Trophoblast cell (in vitro differentiated cells and primary cell): ENCODE measurements around the gene TRPC4.

ENCODE experiments used
- DNase-seq, 2 donors: peaks; one replicate each; pipeline ENCODE4 v3.0.0-alpha.2; 2016
- H2AFZ ChIP-seq: 2 replicates; pipeline ENCODE4 v1.6.1; 2013; ENCODE audit warnings: low read length, moderate library complexity, mild to moderate bottlenecking; ENCODE audit not compliant: insufficient read depth, poor library complexity
- H2AK5ac ChIP-seq: 2 replicates; pipeline ENCODE4 v1.6.1; 2013; ENCODE audit warnings: mild to moderate bottlenecking, low read length
- H2BK120ac ChIP-seq: 2 replicates; pipeline ENCODE4 v1.6.1; 2013; ENCODE audit warnings: low read length, mild to moderate bottlenecking, moderate library complexity; ENCODE audit not compliant: insufficient read depth, poor library complexity
- H2BK12ac ChIP-seq: 2 replicates; pipeline ENCODE4 v1.6.1; 2013; ENCODE audit warnings: mild to moderate bottlenecking, low read length, moderate library complexity
- H2BK5ac ChIP-seq: 2 replicates; pipeline ENCODE4 v1.6.1; 2013; ENCODE audit warnings: low read length, low read depth, moderate library complexity, mild to moderate bottlenecking; ENCODE audit not compliant: poor library complexity
- H3K14ac ChIP-seq: 2 replicates; pipeline ENCODE4 v1.6.1; 2013; ENCODE audit warnings: mild to moderate bottlenecking, low read length
- H3K18ac ChIP-seq: 2 replicates; pipeline ENCODE4 v1.6.1; 2013; ENCODE audit warnings: mild to moderate bottlenecking, low read length
- H3K23ac ChIP-seq: 2 replicates; pipeline ENCODE4 v1.6.1; 2013; ENCODE audit warnings: low read length
- H3K27ac ChIP-seq: 2 replicates; pipeline ENCODE4 v1.5.1; 2013; ENCODE audit warnings: low read depth, mild to moderate bottlenecking, inconsistent platforms, low read length, moderate library complexity
- H3K27me3 ChIP-seq: 2 replicates; pipeline ENCODE4 v1.6.1; 2013; ENCODE audit warnings: inconsistent platforms, mild to moderate bottlenecking, low read length, moderate library complexity; ENCODE audit not compliant: insufficient read depth
- H3K36me3 ChIP-seq, 2 experiments: 1 replicate in 1 of 2; 2 replicates in 1 of 2; pipeline ENCODE4 v1.6.1; 2013; ENCODE audit warnings: low read length in 2 of 2, mild to moderate bottlenecking in 2 of 2, moderate library complexity in 1 of 2; ENCODE audit not compliant: insufficient read depth in 2 of 2, control insufficient read depth in 1 of 2
- H3K4ac ChIP-seq: 2 replicates; pipeline ENCODE4 v1.6.1; 2013; ENCODE audit warnings: low read depth, mild to moderate bottlenecking, low read length, moderate library complexity
- H3K4me1 ChIP-seq, 2 experiments: 1 replicate in 1 of 2; 2 replicates in 1 of 2; pipeline ENCODE4 v1.6.1; 2013; ENCODE audit warnings: low read length in 2 of 2, mild to moderate bottlenecking in 2 of 2, moderate library complexity in 1 of 2; ENCODE audit not compliant: insufficient read depth in 2 of 2, control insufficient read depth in 1 of 2
- H3K4me2 ChIP-seq: 2 replicates; pipeline ENCODE4 v1.6.1; 2013; ENCODE audit warnings: inconsistent platforms, mild to moderate bottlenecking, low read length, moderate library complexity
- H3K4me3 ChIP-seq: 2 replicates; pipeline ENCODE4 v1.5.1; 2013; ENCODE audit warnings: mild to moderate bottlenecking, low read depth, low read length, inconsistent platforms
- H3K79me1 ChIP-seq: one replicate; pipeline ENCODE4 v1.6.1; 2013; ENCODE audit warnings: low read length
- H3K79me2 ChIP-seq: 2 replicates; pipeline ENCODE4 v1.6.1; 2013; ENCODE audit warnings: low read length, mild to moderate bottlenecking; ENCODE audit not compliant: control insufficient read depth, insufficient read depth, poor library complexity
- H3K9ac ChIP-seq: 2 replicates; pipeline ENCODE4 v1.6.1; 2013; ENCODE audit warnings: mild to moderate bottlenecking, low read length
- H3K9me3 ChIP-seq: 2 replicates; pipeline ENCODE4 v1.6.1; 2013; ENCODE audit warnings: low read depth, mild to moderate bottlenecking, control low read depth, inconsistent platforms, low read length; ENCODE audit not compliant: insufficient read depth
- H4K12ac ChIP-seq: 2 replicates; pipeline ENCODE4 v1.6.1; 2013; ENCODE audit warnings: low read depth, mild to moderate bottlenecking, low read length, moderate library complexity
- H4K8ac ChIP-seq: 2 replicates; pipeline ENCODE4 v1.6.1; 2013; ENCODE audit warnings: low read depth, mild to moderate bottlenecking, low read length, moderate library complexity
- H4K91ac ChIP-seq: one replicate; pipeline ENCODE4 v1.6.1; 2013; ENCODE audit warnings: low read depth, mild to moderate bottlenecking, low read length, moderate library complexity
- WGBS: extraction: QIAGEN DNeasy Blood & Tissue Kit; methylation state at CpG from one replicate; pipeline ENCODE4 v1.1.7; 2013; ENCODE audit warnings: missing lambda C conversion rate; ENCODE audit not compliant: insufficient read length, insufficient coverage; ENCODE audit errors: extremely low coverage; 5-methylcytosine and 5-hydroxymethylcytosine counted together

Gene TRPC4

GRCh38 chr13:37755349-37755748 lies 114.2 kb downstream of the TRPC4 start:
- Histone ChIP-seq H2AFZ (no peak overlapping the region), H2BK12ac (no peak overlapping the region), H3K36me3 (no peaks in the 10 kb centered on the region), H3K4me2 (no peak overlapping the region), H3K9ac (no peak overlapping the region), H3K27me3 (no peaks in the 10 kb centered on the region), H4K8ac (no peak overlapping the region), H3K79me2 (no peaks in the 10 kb centered on the region), H4K91ac (no peak overlapping the region), H3K79me1 (no peaks in the 10 kb centered on the region), H2BK120ac (no peak overlapping the region), H2AK5ac (no peak overlapping the region), H2BK5ac (no peak overlapping the region), H3K14ac (no peak overlapping the region), H4K12ac (no peak overlapping the region), H3K23ac (no peak overlapping the region), H3K4me1 (no peaks in the 10 kb centered on the region), H3K27ac (no peak overlapping the region), H3K4me3 (no peak overlapping the region), H3K9me3 (no peaks in the 10 kb centered on the region), H3K18ac (no peak overlapping the region), H3K4ac (no peak overlapping the region)
- no peak for DNase-seq
- WGBS: no CpG with 5 or more reads among the region's 3 CpGs

- H3K4ac ChIP-seq: no peak overlapping the region
- H2AK5ac ChIP-seq: no peak overlapping the region
- no peaks in the 10 kb centered on the region for H3K4me1 ChIP-seq
- no peak overlapping the region for H3K4me3 ChIP-seq
- H3K79me2 ChIP-seq: no peaks in the 10 kb centered on the region
- H3K9me3 ChIP-seq: no peaks in the 10 kb centered on the region
- no CpG with 5 or more reads among the region's 6 CpGs for WGBS
- H3K23ac ChIP-seq: no peak overlapping the region
- no peak overlapping the region for H2BK12ac ChIP-seq
- H3K18ac ChIP-seq: no peak overlapping the region
- H3K9ac ChIP-seq: no peak overlapping the region
- H3K14ac ChIP-seq: no peak overlapping the region
- no peak overlapping the region for H4K12ac ChIP-seq
- H3K79me1 ChIP-seq: no peaks in the 10 kb centered on the region
- no peak overlapping the region for H2BK120ac ChIP-seq
- no peak overlapping the region for H3K4me2 ChIP-seq
- H3K27ac ChIP-seq: no peak overlapping the region
- H3K36me3 ChIP-seq: no peaks in the 10 kb centered on the region
- H4K91ac ChIP-seq: no peak overlapping the region
- no peaks in the 10 kb centered on the region for H3K27me3 ChIP-seq
- no peak for DNase-seq
- no peak overlapping the region for H4K8ac ChIP-seq
- H2AFZ ChIP-seq: no peak overlapping the region
- no peak overlapping the region for H2BK5ac ChIP-seq
These were observed 115.8 kb downstream of the TRPC4 start for GRCh38 chr13:37753776-37754175.

GRCh38 chr13:37752146-37752545 lies 117.4 kb downstream of the TRPC4 start:
- no peak overlapping the region for H4K8ac ChIP-seq
- no peak overlapping the region for H3K23ac ChIP-seq

GRCh38 chr13:37751025-37751424 lies 118.5 kb downstream of the TRPC4 start:
- no peaks in the 10 kb centered on the region for H3K9me3 ChIP-seq
- H2BK12ac ChIP-seq: no peak overlapping the region
- H3K4ac ChIP-seq: no peak overlapping the region
- no peak overlapping the region for H4K91ac ChIP-seq
- H2BK5ac ChIP-seq: no peak overlapping the region
- no peak overlapping the region for H2AFZ ChIP-seq
- WGBS: no CpG with 5 or more reads among the region's 9 CpGs
- no peaks in the 10 kb centered on the region for H3K4me1 ChIP-seq
- no peak overlapping the region for H3K23ac ChIP-seq
- H2BK120ac ChIP-seq: no peak overlapping the region
- H4K12ac ChIP-seq: no peak overlapping the region
- no peaks in the 10 kb centered on the region for H3K79me1 ChIP-seq
- no peaks in the 10 kb centered on the region for H3K36me3 ChIP-seq
- no peak for DNase-seq
- no peak overlapping the region for H3K4me3 ChIP-seq
- H3K4me2 ChIP-seq: no peak overlapping the region
- H3K9ac ChIP-seq: no peak overlapping the region
- H3K79me2 ChIP-seq: no peaks in the 10 kb centered on the region
- no peaks in the 10 kb centered on the region for H3K27me3 ChIP-seq
- H3K18ac ChIP-seq: no peak overlapping the region
- no peak overlapping the region for H3K27ac ChIP-seq
- H2AK5ac ChIP-seq: no peak overlapping the region
- H4K8ac ChIP-seq: no peak overlapping the region
- H3K14ac ChIP-seq: no peak overlapping the region

More at GRCh38 chr13:37752146-37752545, 117.4 kb downstream of the TRPC4 start:
- no peak for DNase-seq
- no peak overlapping the region for H2AK5ac ChIP-seq
- no peaks in the 10 kb centered on the region for H3K4me1 ChIP-seq
- no peaks in the 10 kb centered on the region for H3K27me3 ChIP-seq
- no CpG with 5 or more reads among the region's 9 CpGs for WGBS
- H3K27ac ChIP-seq: no peak overlapping the region
- no peaks in the 10 kb centered on the region for H3K9me3 ChIP-seq
- no peak overlapping the region for H3K14ac ChIP-seq
- no peak overlapping the region for H2BK12ac ChIP-seq
- no peaks in the 10 kb centered on the region for H3K79me1 ChIP-seq
- no peaks in the 10 kb centered on the region for H3K79me2 ChIP-seq
- H4K91ac ChIP-seq: no peak overlapping the region
- H3K36me3 ChIP-seq: no peaks in the 10 kb centered on the region
- no peak overlapping the region for H4K12ac ChIP-seq
- H3K4ac ChIP-seq: no peak overlapping the region
- no peak overlapping the region for H2BK120ac ChIP-seq
- H3K4me3 ChIP-seq: no peak overlapping the region
- no peak overlapping the region for H2AFZ ChIP-seq
- no peak overlapping the region for H3K18ac ChIP-seq
- no peak overlapping the region for H2BK5ac ChIP-seq
- no peak overlapping the region for H3K4me2 ChIP-seq
- no peak overlapping the region for H3K9ac ChIP-seq
